Measurements from ENCODE around the gene IKZF3.

DNA sequence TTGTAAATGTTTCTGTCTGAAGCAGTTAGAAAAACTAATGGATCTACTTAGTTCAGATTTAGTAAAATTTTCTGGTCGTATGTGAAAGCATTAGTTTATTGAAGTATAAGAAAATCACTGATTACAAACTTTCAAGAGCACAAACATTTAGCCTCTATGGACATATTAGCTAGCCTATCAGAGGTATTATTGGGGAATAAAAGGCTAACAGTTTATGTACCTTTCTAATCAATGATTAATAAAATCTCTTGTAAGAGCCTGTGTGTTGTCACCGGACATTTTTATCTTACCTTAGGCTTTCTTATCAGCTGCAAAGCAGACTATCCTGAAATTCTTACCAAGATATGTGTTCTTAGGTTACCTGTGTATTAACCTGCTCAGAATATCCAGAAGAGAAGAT, 25.1 kb upstream of the IKZF3 start:
- TF ChIP-seq POLR2AphosphoS5 (IDR thresholded peaks at IDR 0.05): no peak
- TF ChIP-seq, protein P1, sequence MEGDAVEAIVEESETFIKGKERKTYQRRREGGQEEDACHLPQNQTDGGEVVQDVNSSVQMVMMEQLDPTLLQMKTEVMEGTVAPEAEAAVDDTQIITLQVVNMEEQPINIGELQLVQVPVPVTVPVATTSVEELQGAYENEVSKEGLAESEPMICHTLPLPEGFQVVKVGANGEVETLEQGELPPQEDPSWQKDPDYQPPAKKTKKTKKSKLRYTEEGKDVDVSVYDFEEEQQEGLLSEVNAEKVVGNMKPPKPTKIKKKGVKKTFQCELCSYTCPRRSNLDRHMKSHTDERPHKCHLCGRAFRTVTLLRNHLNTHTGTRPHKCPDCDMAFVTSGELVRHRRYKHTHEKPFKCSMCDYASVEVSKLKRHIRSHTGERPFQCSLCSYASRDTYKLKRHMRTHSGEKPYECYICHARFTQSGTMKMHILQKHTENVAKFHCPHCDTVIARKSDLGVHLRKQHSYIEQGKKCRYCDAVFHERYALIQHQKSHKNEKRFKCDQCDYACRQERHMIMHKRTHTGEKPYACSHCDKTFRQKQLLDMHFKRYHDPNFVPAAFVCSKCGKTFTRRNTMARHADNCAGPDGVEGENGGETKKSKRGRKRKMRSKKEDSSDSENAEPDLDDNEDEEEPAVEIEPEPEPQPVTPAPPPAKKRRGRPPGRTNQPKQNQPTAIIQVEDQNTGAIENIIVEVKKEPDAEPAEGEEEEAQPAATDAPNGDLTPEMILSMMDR (IDR thresholded peaks at IDR 0.05): no peak

Data from stomach (tissue), 4 donors.